DOHH2 (cell line): ENCODE results near the gene P2RX3.

ENCODE experiments used
- H3F3A ChIP-seq: fragments of 200-600 bp; sonication (generic), shearing (Covaris generic); 2 replicates; pipeline ENCODE4 v1.6.0; 2016; ENCODE audit warnings: antibody characterized with exemption, mild to moderate bottlenecking; ENCODE audit not compliant: control insufficient read depth, insufficient read depth
- H3K27ac ChIP-seq: fragments of 200-600 bp; sonication (generic); 2 replicates; pipeline ENCODE4 v1.5.1; 2014; ENCODE audit warnings: low read depth, mild to moderate bottlenecking, low read length, moderate library complexity
- H3K27me3 ChIP-seq: fragments of 200-600 bp; sonication (generic); 2 replicates; pipeline ENCODE4 v1.6.1; 2014; ENCODE audit warnings: mild to moderate bottlenecking, low read length, mixed read lengths; ENCODE audit not compliant: control insufficient read depth
- H3K36me3 ChIP-seq: fragments of 200-600 bp; sonication (generic); 2 replicates; pipeline ENCODE4 v1.6.1; 2014; ENCODE audit warnings: mild to moderate bottlenecking, low read length, moderate library complexity, mixed read lengths; ENCODE audit not compliant: control insufficient read depth
- H3K4me1 ChIP-seq: fragments of 200-600 bp; sonication (generic); 2 replicates; pipeline ENCODE4 v1.6.1; 2014; ENCODE audit warnings: mild to moderate bottlenecking, low read length, mixed read lengths; ENCODE audit not compliant: control insufficient read depth
- H3K4me2 ChIP-seq: fragments of 200-600 bp; sonication (generic); 2 replicates; pipeline ENCODE4 v1.6.0; 2014; ENCODE audit warnings: mild to moderate bottlenecking, low read length, moderate library complexity
- H3K4me3 ChIP-seq: fragments of 200-600 bp; sonication (generic); 2 replicates; pipeline ENCODE4 v1.5.1; 2014; ENCODE audit warnings: mild to moderate bottlenecking, low read length, mixed read lengths
- H3K79me2 ChIP-seq: fragments of 200-600 bp; sonication (generic); 2 replicates; pipeline ENCODE4 v1.6.1; 2014; ENCODE audit warnings: mild to moderate bottlenecking, low read length, mixed read lengths; ENCODE audit not compliant: control insufficient read depth
- H3K9me2 ChIP-seq: fragments of 200-600 bp; sonication (generic); replicated peaks from 2 replicates; pipeline ENCODE4 v1.6.1; 2014; ENCODE audit warnings: mild to moderate bottlenecking, low read length, mixed read lengths; ENCODE audit not compliant: control insufficient read depth
- H3K9me3 ChIP-seq: fragments of 200-600 bp; sonication (generic); 2 replicates; pipeline ENCODE4 v1.6.1; 2014; ENCODE audit warnings: antibody characterized with exemption, low read length, mixed read lengths; ENCODE audit not compliant: control insufficient read depth, insufficient read depth
- H4K20me1 ChIP-seq: fragments of 200-600 bp; sonication (generic); 2 replicates; pipeline ENCODE4 v1.6.0; 2014; ENCODE audit warnings: low read depth, mild to moderate bottlenecking, antibody characterized with exemption, low read length, moderate library complexity; ENCODE audit not compliant: control insufficient read depth, insufficient read depth
- EZH2phosphoT487 ChIP-seq: fragments of 200-600 bp; sonication (generic); IDR thresholded peaks from 2 replicates; pipeline ENCODE4 v1.6.1; 2017; ENCODE audit warnings: borderline replicate concordance, mild to moderate bottlenecking, antibody characterized with exemption, low read length, moderate library complexity, mixed read lengths
- TF ChIP-seq, protein P1 (sequence below): fragments of 200-600 bp; sonication (generic); IDR thresholded peaks from one replicate; pipeline ENCODE4 v1.5.1; 2014; ENCODE audit warnings: antibody characterized with exemption, mild to moderate bottlenecking, low read depth, low read length; ENCODE audit not compliant: poor library complexity, severe bottlenecking

P2RX3 gene

DNA sequence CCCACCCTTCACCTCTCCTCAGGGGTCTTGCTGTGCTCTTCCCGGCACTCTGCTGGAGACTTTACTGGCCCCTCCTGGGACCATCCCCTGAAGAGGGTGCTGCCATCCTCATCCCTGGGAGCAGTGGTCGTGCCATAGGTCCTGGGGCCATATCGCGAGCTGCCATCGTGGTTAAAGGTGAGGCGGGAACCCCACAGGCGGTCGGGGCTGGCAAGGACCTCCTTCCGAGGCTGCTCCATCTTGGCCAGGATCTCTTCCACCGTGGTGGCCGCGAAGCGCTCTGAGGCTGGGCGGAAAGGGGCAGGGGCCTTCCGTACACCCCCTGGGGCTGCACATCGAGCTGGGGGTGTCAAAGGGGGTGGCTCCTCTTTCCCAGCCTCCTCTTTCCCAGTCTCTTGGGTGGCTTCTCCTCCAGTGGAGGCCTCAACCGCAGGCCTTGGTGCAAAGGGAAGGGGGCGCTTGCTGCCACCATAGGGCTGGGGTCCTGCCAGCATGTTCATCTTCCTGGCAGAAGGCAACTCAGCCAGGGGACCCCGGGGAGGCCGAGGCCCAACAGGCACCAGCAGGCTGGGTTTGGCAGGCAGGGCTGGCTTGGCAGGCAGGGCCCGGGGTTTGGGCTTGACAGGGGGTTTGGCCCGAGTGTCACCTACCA, 18.0 kb upstream of the P2RX3 start:
- no peaks in the 10 kb centered on the region for H3K9me3 ChIP-seq
- H3K4me1 ChIP-seq = peaks cover 15% of the 10 kb centered on the region
- H3F3A ChIP-seq = peaks cover 4% of the 10 kb centered on the region; the same call in 1 of the 2 replicates
- TF ChIP-seq, protein P1, sequence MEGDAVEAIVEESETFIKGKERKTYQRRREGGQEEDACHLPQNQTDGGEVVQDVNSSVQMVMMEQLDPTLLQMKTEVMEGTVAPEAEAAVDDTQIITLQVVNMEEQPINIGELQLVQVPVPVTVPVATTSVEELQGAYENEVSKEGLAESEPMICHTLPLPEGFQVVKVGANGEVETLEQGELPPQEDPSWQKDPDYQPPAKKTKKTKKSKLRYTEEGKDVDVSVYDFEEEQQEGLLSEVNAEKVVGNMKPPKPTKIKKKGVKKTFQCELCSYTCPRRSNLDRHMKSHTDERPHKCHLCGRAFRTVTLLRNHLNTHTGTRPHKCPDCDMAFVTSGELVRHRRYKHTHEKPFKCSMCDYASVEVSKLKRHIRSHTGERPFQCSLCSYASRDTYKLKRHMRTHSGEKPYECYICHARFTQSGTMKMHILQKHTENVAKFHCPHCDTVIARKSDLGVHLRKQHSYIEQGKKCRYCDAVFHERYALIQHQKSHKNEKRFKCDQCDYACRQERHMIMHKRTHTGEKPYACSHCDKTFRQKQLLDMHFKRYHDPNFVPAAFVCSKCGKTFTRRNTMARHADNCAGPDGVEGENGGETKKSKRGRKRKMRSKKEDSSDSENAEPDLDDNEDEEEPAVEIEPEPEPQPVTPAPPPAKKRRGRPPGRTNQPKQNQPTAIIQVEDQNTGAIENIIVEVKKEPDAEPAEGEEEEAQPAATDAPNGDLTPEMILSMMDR = no peak
- H3K36me3 ChIP-seq = peaks cover 13% of the 10 kb centered on the region
- H3K27me3 ChIP-seq = no peaks in the 10 kb centered on the region
- H3K9me2 ChIP-seq = no peaks in the 10 kb centered on the region
- no peaks in the 10 kb centered on the region for H4K20me1 ChIP-seq
- no peak overlapping the region for H3K4me3 ChIP-seq
- no peak overlapping the region for H3K27ac ChIP-seq
- H3K4me2 ChIP-seq = no peak overlapping the region
- no peaks in the 10 kb centered on the region for H3K79me2 ChIP-seq

DNA sequence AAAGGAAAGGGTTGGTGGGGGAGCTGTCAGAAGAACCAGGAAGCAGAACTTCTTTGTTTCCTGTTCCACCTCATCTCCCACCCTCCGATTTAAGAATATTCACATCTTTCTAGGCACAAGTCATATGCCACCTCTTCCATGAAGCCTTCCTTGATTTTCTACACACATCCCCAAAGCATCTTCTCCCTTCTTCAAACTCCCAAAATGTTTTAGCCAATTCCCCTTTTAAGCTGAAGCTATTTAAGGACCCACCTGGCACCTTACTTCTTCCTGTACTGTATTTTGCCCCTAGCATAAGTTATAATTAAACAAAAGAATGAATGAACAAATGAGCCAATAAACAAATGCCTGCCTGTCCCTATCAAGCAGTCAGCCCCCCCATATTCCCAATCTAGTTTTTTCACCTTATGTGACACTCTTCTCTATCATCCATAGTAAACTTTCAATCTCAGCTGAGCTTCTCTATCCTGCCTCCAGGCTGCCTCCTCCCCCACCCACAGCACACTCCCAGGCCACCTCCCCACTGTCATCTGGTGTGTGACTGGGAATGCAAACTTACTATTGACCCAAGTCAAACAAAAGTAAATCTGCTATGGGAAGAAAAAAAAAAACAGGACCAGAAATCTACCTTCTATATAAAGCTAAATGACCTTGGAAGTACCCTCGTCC, 17.3 kb upstream of the P2RX3 start:
- Histone ChIP-seq H3K9me3 (no peaks in the 10 kb centered on the region), H3K27me3 (no peaks in the 10 kb centered on the region), H3K4me2 (no peak overlapping the region), H4K20me1 (no peaks in the 10 kb centered on the region), H3K9me2 (no peaks in the 10 kb centered on the region), H3K4me1 (peaks cover 16% of the 10 kb centered on the region), H3K27ac (no peak overlapping the region), H3K4me3 (no peak overlapping the region), H3K36me3 (peaks cover 20% of the 10 kb centered on the region), H3F3A (peaks cover 10% of the 10 kb centered on the region), H3K79me2 (no peaks in the 10 kb centered on the region)
- no peak for TF ChIP-seq EZH2phosphoT487
- TF ChIP-seq, protein P1 = no peak

DNA sequence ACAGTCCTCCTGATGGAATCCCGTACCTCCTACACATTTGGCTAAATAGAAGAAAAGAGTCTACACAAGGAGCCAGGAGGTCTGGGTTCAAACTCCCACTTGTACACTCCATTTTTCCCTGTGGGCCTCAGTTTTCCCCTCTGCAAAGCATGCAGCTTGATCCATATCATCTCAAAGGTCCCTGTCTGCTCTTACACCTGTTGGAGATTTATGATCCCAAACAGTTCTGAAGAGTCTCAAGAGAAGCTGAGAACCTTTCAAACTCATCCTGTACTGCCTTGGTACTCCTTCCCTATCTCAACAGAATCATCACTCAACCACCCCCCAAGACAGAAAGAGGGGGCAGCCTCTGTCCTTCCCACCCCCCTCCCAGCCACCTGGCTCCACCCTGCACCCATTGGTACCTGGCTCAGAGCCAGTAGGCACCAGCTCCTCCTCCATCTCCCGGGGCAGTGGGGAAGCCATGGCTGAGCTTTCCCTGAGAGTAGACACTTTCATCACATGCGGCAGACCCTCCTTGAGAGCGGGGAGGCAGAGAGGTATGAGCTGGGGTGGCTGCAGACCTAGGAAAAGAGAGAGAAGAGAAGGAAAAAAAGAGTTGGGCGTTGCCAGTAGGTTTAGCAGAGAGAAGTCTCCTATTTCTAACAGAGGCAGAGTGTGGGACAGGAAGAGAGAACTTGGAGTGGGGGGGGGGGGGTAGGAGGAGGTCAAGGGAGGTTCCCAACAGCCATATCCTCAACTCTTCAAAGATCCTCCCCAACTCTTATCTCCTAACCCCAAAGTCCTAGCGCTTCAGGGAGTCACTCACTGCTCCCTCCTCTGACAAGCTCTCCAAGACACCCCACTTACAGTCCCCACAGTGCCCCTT, 16.5 kb upstream of the P2RX3 start:
- no peaks in the 10 kb centered on the region for H3K79me2 ChIP-seq
- H3K27me3 ChIP-seq = no peaks in the 10 kb centered on the region
- no peak overlapping the region for H3K4me2 ChIP-seq
- TF ChIP-seq, protein P1 = no peak
- no peak for TF ChIP-seq EZH2phosphoT487
- no peak overlapping the region for H3K27ac ChIP-seq
- H3K9me2 ChIP-seq = no peaks in the 10 kb centered on the region
- peaks cover 17% of the 10 kb centered on the region for H3F3A ChIP-seq
- H4K20me1 ChIP-seq = no peaks in the 10 kb centered on the region
- no peak overlapping the region for H3K4me3 ChIP-seq
- peaks cover 25% of the 10 kb centered on the region for H3K36me3 ChIP-seq
- peaks cover 24% of the 10 kb centered on the region for H3K4me1 ChIP-seq
- H3K9me3 ChIP-seq = no peaks in the 10 kb centered on the region
